HG02884 (cell line): ENCODE data around the gene CCT8L2.
"Not testable (repeated sequence)": the region's sequence is repeated elsewhere in the genome, so short reads cannot be mapped to it uniquely, and the experiment has no call there.

Experiments
- ATAC-seq: cut with Tn5 transposase; IDR thresholded peaks from one replicate; pipeline ENCODE4 v1.9.1; 2021; ENCODE audit warnings: mild to moderate bottlenecking, moderate library complexity; ENCODE audit not compliant: unreplicated experiment

CCT8L2 gene

GRCh38 chr22:16559996-16560395 lies 32.6 kb downstream of the CCT8L2 start:
- not testable (repeated sequence) for ATAC-seq

GRCh38 chr22:16559056-16559955 lies 33.3 kb downstream of the CCT8L2 start:
- ATAC-seq = no peak

- not testable (repeated sequence) for ATAC-seq
These were observed 34.1 kb downstream of the CCT8L2 start for GRCh38 chr22:16558376-16558945.

GRCh38 chr22:16557511-16557910 lies 35.1 kb downstream of the CCT8L2 start:
- not testable (repeated sequence) for ATAC-seq

GRCh38 chr22:16555077-16555994 lies 37.3 kb downstream of the CCT8L2 start:
- not testable (repeated sequence) for ATAC-seq

- not testable (repeated sequence) for ATAC-seq
These were observed 49.3 kb downstream of the CCT8L2 start for GRCh38 chr22:16543310-16543709.
